ENCODE measurements around the gene FUCA2. TPM values are rescaled to one million over a fixed set of nuclear protein-coding genes. Genes with fewer than 3 reads are reported as not detected.

Gene FUCA2
- total RNA-seq, 1 experiment from 2014 or later: not detected

- Histone ChIP-seq H3K79me2 (ENCODE audit: low read length) (no peaks in the 10 kb centered on the region), H3K4me3 (ENCODE audit: low read length) (no peak overlapping the region), H3K9ac (ENCODE audit: low read length) (no peak overlapping the region), H3K4me1 (ENCODE audit: low read length) (no peaks in the 10 kb centered on the region), H2AFZ (ENCODE audit: low read length) (no peak overlapping the region), H3K27ac (ENCODE audit: low read length) (no peak overlapping the region), H3K4me2 (ENCODE audit: low read depth, low read length, poor library complexity, severe bottlenecking) (no peak overlapping the region), H4K20me1 (ENCODE audit: insufficient read depth, low read depth, low read length) (no peaks in the 10 kb centered on the region), H3K9me2 (replicated peaks; ENCODE audit: insufficient read depth, low read length) (no peaks in the 10 kb centered on the region), H3K9me3 (ENCODE audit: low read length) (no peaks in the 10 kb centered on the region), H3K27me3 (ENCODE audit: low read length) (no peaks in the 10 kb centered on the region), H3K36me3 (ENCODE audit: insufficient read depth, low read length) (no peaks in the 10 kb centered on the region)
- no peak for DNase-seq
Observed at GRCh38 chr6:143549949-143550268, 38.4 kb upstream of the FUCA2 start.

- H4K20me1 ChIP-seq (ENCODE audit: insufficient read depth, low read depth, low read length): no peaks in the 10 kb centered on the region
- no peak overlapping the region for H3K4me2 ChIP-seq (ENCODE audit: low read depth, low read length, poor library complexity, severe bottlenecking)
- H3K4me1 ChIP-seq (ENCODE audit: low read length): no peaks in the 10 kb centered on the region
- H3K27ac ChIP-seq (ENCODE audit: low read length): no peak overlapping the region
- DNase-seq: no peak
- H3K27me3 ChIP-seq (ENCODE audit: low read length): no peaks in the 10 kb centered on the region
- no peak overlapping the region for H3K4me3 ChIP-seq (ENCODE audit: low read length)
- H2AFZ ChIP-seq (ENCODE audit: low read length): no peak overlapping the region
- no peaks in the 10 kb centered on the region for H3K79me2 ChIP-seq (ENCODE audit: low read length)
- H3K9me2 ChIP-seq (replicated peaks; ENCODE audit: insufficient read depth, low read length): no peaks in the 10 kb centered on the region
- H3K9me3 ChIP-seq (ENCODE audit: low read length): no peaks in the 10 kb centered on the region
- no peak overlapping the region for H3K9ac ChIP-seq (ENCODE audit: low read length)
- H3K36me3 ChIP-seq (ENCODE audit: insufficient read depth, low read length): no peaks in the 10 kb centered on the region
Observed at GRCh38 chr6:143549221-143549948, 37.9 kb upstream of the FUCA2 start.

GRCh38 chr6:143546599-143546998 lies 35.1 kb upstream of the FUCA2 start:
- Histone ChIP-seq H3K4me3 (ENCODE audit: low read length) (no peak overlapping the region), H4K20me1 (ENCODE audit: insufficient read depth, low read depth, low read length) (no peaks in the 10 kb centered on the region), H3K79me2 (ENCODE audit: low read length) (no peaks in the 10 kb centered on the region), H3K4me2 (ENCODE audit: low read depth, low read length, poor library complexity, severe bottlenecking) (no peak overlapping the region), H3K9me2 (replicated peaks; ENCODE audit: insufficient read depth, low read length) (no peaks in the 10 kb centered on the region), H3K4me1 (ENCODE audit: low read length) (no peaks in the 10 kb centered on the region), H3K27me3 (ENCODE audit: low read length) (no peaks in the 10 kb centered on the region), H3K9me3 (ENCODE audit: low read length) (no peaks in the 10 kb centered on the region), H3K36me3 (ENCODE audit: insufficient read depth, low read length) (no peaks in the 10 kb centered on the region), H3K9ac (ENCODE audit: low read length) (no peak overlapping the region), H3K27ac (ENCODE audit: low read length) (no peak overlapping the region), H2AFZ (ENCODE audit: low read length) (no peak overlapping the region)
- no peak for DNase-seq

- Histone ChIP-seq H3K36me3 (ENCODE audit: insufficient read depth, low read length) (no peaks in the 10 kb centered on the region), H3K9ac (ENCODE audit: low read length) (no peak overlapping the region), H3K4me2 (ENCODE audit: low read depth, low read length, poor library complexity, severe bottlenecking) (no peak overlapping the region), H3K4me3 (ENCODE audit: low read length) (no peak overlapping the region), H3K27me3 (ENCODE audit: low read length) (no peaks in the 10 kb centered on the region), H4K20me1 (ENCODE audit: insufficient read depth, low read depth, low read length) (no peaks in the 10 kb centered on the region), H2AFZ (ENCODE audit: low read length) (no peak overlapping the region), H3K4me1 (ENCODE audit: low read length) (no peaks in the 10 kb centered on the region), H3K27ac (ENCODE audit: low read length) (no peak overlapping the region), H3K79me2 (ENCODE audit: low read length) (no peaks in the 10 kb centered on the region), H3K9me2 (replicated peaks; ENCODE audit: insufficient read depth, low read length) (no peaks in the 10 kb centered on the region), H3K9me3 (ENCODE audit: low read length) (no peaks in the 10 kb centered on the region)
- DNase-seq: no peak
Observed at GRCh38 chr6:143545976-143546547, 34.5 kb upstream of the FUCA2 start.

- Histone ChIP-seq H3K9ac (ENCODE audit: low read length) (no peak overlapping the region), H2AFZ (ENCODE audit: low read length) (no peak overlapping the region), H3K4me2 (ENCODE audit: low read depth, low read length, poor library complexity, severe bottlenecking) (no peak overlapping the region), H3K36me3 (ENCODE audit: insufficient read depth, low read length) (no peaks in the 10 kb centered on the region), H3K9me3 (ENCODE audit: low read length) (no peaks in the 10 kb centered on the region), H3K27ac (ENCODE audit: low read length) (no peak overlapping the region), H3K9me2 (replicated peaks; ENCODE audit: insufficient read depth, low read length) (no peaks in the 10 kb centered on the region), H3K27me3 (ENCODE audit: low read length) (no peaks in the 10 kb centered on the region), H4K20me1 (ENCODE audit: insufficient read depth, low read depth, low read length) (no peaks in the 10 kb centered on the region), H3K79me2 (ENCODE audit: low read length) (no peaks in the 10 kb centered on the region), H3K4me1 (ENCODE audit: low read length) (no peaks in the 10 kb centered on the region), H3K4me3 (ENCODE audit: low read length) (no peak overlapping the region)
- DNase-seq: no peak
Observed at GRCh38 chr6:143545165-143545564, 33.6 kb upstream of the FUCA2 start.

- Histone ChIP-seq H3K4me3 (ENCODE audit: low read length) (no peak overlapping the region), H3K27ac (ENCODE audit: low read length) (no peak overlapping the region), H3K9ac (ENCODE audit: low read length) (no peak overlapping the region), H4K20me1 (ENCODE audit: insufficient read depth, low read depth, low read length) (no peaks in the 10 kb centered on the region), H3K4me2 (ENCODE audit: low read depth, low read length, poor library complexity, severe bottlenecking) (no peak overlapping the region), H3K79me2 (ENCODE audit: low read length) (no peaks in the 10 kb centered on the region), H3K27me3 (ENCODE audit: low read length) (no peaks in the 10 kb centered on the region), H2AFZ (ENCODE audit: low read length) (no peak overlapping the region), H3K36me3 (ENCODE audit: insufficient read depth, low read length) (no peaks in the 10 kb centered on the region), H3K9me3 (ENCODE audit: low read length) (no peaks in the 10 kb centered on the region), H3K4me1 (ENCODE audit: low read length) (no peaks in the 10 kb centered on the region), H3K9me2 (replicated peaks; ENCODE audit: insufficient read depth, low read length) (no peaks in the 10 kb centered on the region)
- DNase-seq: no peak
Observed at GRCh38 chr6:143544011-143544696, 32.6 kb upstream of the FUCA2 start.

GRCh38 chr6:143543435-143543834 lies 31.9 kb upstream of the FUCA2 start:
- no peaks in the 10 kb centered on the region for H3K27me3 ChIP-seq (ENCODE audit: low read length)
- H3K4me3 ChIP-seq (ENCODE audit: low read length): no peak overlapping the region
- H3K9ac ChIP-seq (ENCODE audit: low read length): no peak overlapping the region
- H3K4me2 ChIP-seq (ENCODE audit: low read depth, low read length, poor library complexity, severe bottlenecking): no peak overlapping the region
- no peaks in the 10 kb centered on the region for H3K9me3 ChIP-seq (ENCODE audit: low read length)
- no peaks in the 10 kb centered on the region for H3K36me3 ChIP-seq (ENCODE audit: insufficient read depth, low read length)
- no peaks in the 10 kb centered on the region for H4K20me1 ChIP-seq (ENCODE audit: insufficient read depth, low read depth, low read length)
- H2AFZ ChIP-seq (ENCODE audit: low read length): no peak overlapping the region
- no peaks in the 10 kb centered on the region for H3K79me2 ChIP-seq (ENCODE audit: low read length)
- no peak overlapping the region for H3K27ac ChIP-seq (ENCODE audit: low read length)
- no peaks in the 10 kb centered on the region for H3K9me2 ChIP-seq (replicated peaks; ENCODE audit: insufficient read depth, low read length)
- H3K4me1 ChIP-seq (ENCODE audit: low read length): no peaks in the 10 kb centered on the region
- DNase-seq: no peak

GRCh38 chr6:143542888-143543287 lies 31.4 kb upstream of the FUCA2 start:
- H3K27me3 ChIP-seq (ENCODE audit: low read length): no peaks in the 10 kb centered on the region
- no peak overlapping the region for H3K4me2 ChIP-seq (ENCODE audit: low read depth, low read length, poor library complexity, severe bottlenecking)
- no peaks in the 10 kb centered on the region for H3K36me3 ChIP-seq (ENCODE audit: insufficient read depth, low read length)
- H3K9ac ChIP-seq (ENCODE audit: low read length): no peak overlapping the region
- H2AFZ ChIP-seq (ENCODE audit: low read length): no peak overlapping the region
- no peaks in the 10 kb centered on the region for H4K20me1 ChIP-seq (ENCODE audit: insufficient read depth, low read depth, low read length)
- H3K4me1 ChIP-seq (ENCODE audit: low read length): no peaks in the 10 kb centered on the region
- DNase-seq: no peak
- no peaks in the 10 kb centered on the region for H3K9me2 ChIP-seq (replicated peaks; ENCODE audit: insufficient read depth, low read length)
- H3K79me2 ChIP-seq (ENCODE audit: low read length): no peaks in the 10 kb centered on the region
- H3K27ac ChIP-seq (ENCODE audit: low read length): no peak overlapping the region
- H3K9me3 ChIP-seq (ENCODE audit: low read length): no peaks in the 10 kb centered on the region
- H3K4me3 ChIP-seq (ENCODE audit: low read length): no peak overlapping the region

Measured in Karpas-422 (cell line).